Esophagus squamous epithelium (tissue), 5 donors: ENCODE results near the gene SHKBP1. TPM values are rescaled to one million over a fixed set of nuclear protein-coding genes. Genes with fewer than 3 reads are reported as not detected.

ENCODE experiments used
- DNase-seq: peaks from one replicate; lab custom pipeline; 2025; lab: John Stamatoyannopoulos, UW
- H3K27ac ChIP-seq, 4 donors: fragments of 200-600 bp; sonication (generic); one replicate each; pipeline ENCODE4 v1.5.1; 2016 to 2019; ENCODE audit warnings: mild to moderate bottlenecking in 1 of 4
- H3K27me3 ChIP-seq, 4 donors: fragments of 200-600 bp; sonication (generic); 1 replicate in 3 of 4; 2 replicates in 1 of 4; pipeline versions ENCODE4 v1.5.1 to v1.6.0; 2017 to 2021; ENCODE audit warnings: antibody characterized with exemption in 1 of 4
- H3K36me3 ChIP-seq, 3 donors: fragments of 200-600 bp; sonication (generic); one replicate each; pipeline ENCODE4 v1.5.1; 2016 to 2019
- H3K4me1 ChIP-seq, 3 donors: fragments of 200-600 bp; sonication (generic); one replicate each; pipeline ENCODE4 v1.5.1; 2017 to 2019
- H3K4me3 ChIP-seq, 4 donors: fragments of 200-600 bp; sonication (generic); 1 replicate in 3 of 4; 2 replicates in 1 of 4; pipeline ENCODE4 v1.5.1; 2016 to 2019; ENCODE audit warnings: mild to moderate bottlenecking in 2 of 4, moderate library complexity in 1 of 4
- H3K9me3 ChIP-seq, 3 donors: fragments of 200-600 bp; sonication (generic); one replicate each; pipeline ENCODE4 v1.5.1; 2016 to 2019
- POLR2A ChIP-seq, 4 donors: fragments of 450-650 bp; IDR thresholded peaks; one replicate each; pipeline ENCODE4 v1.6.1; 2017; ENCODE audit warnings: antibody characterized with exemption in 4 of 4, mild to moderate bottlenecking in 4 of 4, moderate library complexity in 3 of 4
- WGBS, 2 donors: methylation state at CpG; one replicate each; pipeline ENCODE4 v1.1.5; 2018; 5-methylcytosine and 5-hydroxymethylcytosine counted together
- intact Hi-C: fragments of 100-400 bp; cut with DNase I; formaldehyde crosslinking; loops from one replicate; pipeline ENCODE4 v1.15.0; 2022
- total RNA-seq, 4 donors: library from RNA; depleted of rRNA; stranded (reverse); fragments of >200 nt; gene quantifications; one replicate each; pipeline ENCODE4 v1.1.0, GENCODE V29; 2016
- TF ChIP-seq, protein P1 (sequence below), 6 experiments: fragments of 450-650 bp in 4 of 6; fragments of 200-600 bp in 2 of 6; sonication (generic) in 2 of 6; IDR thresholded peaks; one replicate each; pipeline ENCODE4 v1.5.1; 2016 to 2019; ENCODE audit warnings: antibody characterized with exemption in 6 of 6, mild to moderate bottlenecking in 4 of 6, moderate library complexity in 4 of 6
- donor health status: DM: yes; HTN: yes; CAD: no.

Gene SHKBP1
- total RNA-seq, 4 donors from 2014 or later: 42.3 to 77.9 (median 49.8) TPM

DNA sequence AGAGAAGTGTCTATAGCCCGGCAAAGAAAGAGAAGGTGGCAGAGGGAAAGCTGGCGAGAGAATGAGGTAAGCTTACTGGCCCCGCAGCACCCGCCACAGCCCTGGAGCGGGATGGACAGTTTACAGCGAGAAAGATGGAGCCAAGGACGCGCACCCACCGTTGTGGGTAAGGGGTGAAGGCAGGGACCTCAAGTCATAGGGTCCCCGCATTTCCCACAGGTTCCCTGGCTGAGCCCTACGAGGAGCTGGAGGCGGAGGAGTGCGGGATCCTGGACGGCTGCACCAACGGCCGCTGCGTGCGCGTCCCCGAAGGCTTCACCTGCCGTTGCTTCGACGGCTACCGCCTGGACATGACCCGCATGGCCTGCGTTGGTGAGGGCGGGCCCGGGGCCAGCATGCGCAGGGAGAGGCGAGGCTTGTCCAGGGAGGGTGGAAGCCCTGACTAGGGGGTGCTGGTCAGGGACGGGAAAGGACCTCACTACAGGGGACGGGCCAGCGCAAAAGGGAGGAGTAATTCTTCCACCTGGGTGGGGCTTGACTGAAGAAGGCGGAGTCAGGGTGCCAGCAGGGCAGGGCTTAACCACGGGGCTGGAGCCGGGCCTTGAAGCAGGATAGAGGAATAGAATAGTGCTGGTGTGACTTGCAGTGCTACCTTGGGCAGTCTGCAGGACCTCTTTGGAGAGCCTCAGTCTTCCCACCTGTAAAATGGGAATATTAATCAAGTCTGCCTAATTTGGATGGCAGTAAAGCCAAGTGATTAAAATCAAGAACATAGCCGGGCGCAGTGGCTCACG, 51.0 kb downstream of the SHKBP1 start:
- Histone ChIP-seq H3K4me3 (no peak overlapping the region), H3K9me3 (no peaks in the 10 kb centered on the region), H3K36me3 (peaks cover 15 to 77% (median 16%) of the 10 kb centered on the region in 3 donors), H3K4me1 (peaks cover 0 to 18% (median 0%) of the 10 kb centered on the region in 3 donors), H3K27ac (no peak overlapping the region), H3K27me3 (no peaks in the 10 kb centered on the region)
- TF ChIP-seq POLR2A (IDR thresholded peaks at IDR 0.05): no peak
- TF ChIP-seq, protein P1, sequence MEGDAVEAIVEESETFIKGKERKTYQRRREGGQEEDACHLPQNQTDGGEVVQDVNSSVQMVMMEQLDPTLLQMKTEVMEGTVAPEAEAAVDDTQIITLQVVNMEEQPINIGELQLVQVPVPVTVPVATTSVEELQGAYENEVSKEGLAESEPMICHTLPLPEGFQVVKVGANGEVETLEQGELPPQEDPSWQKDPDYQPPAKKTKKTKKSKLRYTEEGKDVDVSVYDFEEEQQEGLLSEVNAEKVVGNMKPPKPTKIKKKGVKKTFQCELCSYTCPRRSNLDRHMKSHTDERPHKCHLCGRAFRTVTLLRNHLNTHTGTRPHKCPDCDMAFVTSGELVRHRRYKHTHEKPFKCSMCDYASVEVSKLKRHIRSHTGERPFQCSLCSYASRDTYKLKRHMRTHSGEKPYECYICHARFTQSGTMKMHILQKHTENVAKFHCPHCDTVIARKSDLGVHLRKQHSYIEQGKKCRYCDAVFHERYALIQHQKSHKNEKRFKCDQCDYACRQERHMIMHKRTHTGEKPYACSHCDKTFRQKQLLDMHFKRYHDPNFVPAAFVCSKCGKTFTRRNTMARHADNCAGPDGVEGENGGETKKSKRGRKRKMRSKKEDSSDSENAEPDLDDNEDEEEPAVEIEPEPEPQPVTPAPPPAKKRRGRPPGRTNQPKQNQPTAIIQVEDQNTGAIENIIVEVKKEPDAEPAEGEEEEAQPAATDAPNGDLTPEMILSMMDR (IDR thresholded peaks at IDR 0.05): no peak
- 87 to 88% methylated on average over 25 to 34 of the region's 39 CpGs for WGBS, 2 donors
- intact Hi-C loops: no loop called here
- DNase-seq: no peak

DNA sequence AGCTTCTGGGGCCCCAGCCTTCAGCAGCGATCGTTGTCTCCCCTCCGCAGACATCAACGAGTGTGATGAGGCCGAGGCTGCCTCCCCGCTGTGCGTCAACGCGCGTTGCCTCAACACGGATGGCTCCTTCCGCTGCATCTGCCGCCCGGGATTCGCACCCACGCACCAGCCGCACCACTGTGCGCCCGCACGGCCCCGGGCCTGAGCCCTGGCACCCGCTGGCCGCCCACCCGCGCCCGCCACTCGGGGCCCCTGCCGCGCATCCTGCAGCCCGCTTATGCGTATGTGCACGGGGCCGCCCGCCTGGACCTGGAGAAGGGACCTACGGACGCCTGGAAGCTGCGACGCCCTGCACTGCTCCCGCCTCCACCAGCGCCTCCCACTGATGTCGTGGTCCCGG, 52.7 kb downstream of the SHKBP1 start:
- H3K36me3 ChIP-seq: peaks cover 13 to 61% (median 14%) of the 10 kb centered on the region in 3 donors
- DNase-seq: no peak
- no peak overlapping the region for H3K4me3 ChIP-seq
- intact Hi-C loops: no loop called here
- no peaks in the 10 kb centered on the region for H3K9me3 ChIP-seq
- 97% methylated on average over 19 to 42 of the region's 42 CpGs for WGBS, 2 donors
- H3K4me1 ChIP-seq: peaks cover 0 to 13% (median 0%) of the 10 kb centered on the region in 3 donors
- no peak overlapping the region for H3K27ac ChIP-seq
- H3K27me3 ChIP-seq: no peaks in the 10 kb centered on the region
- TF ChIP-seq POLR2A (IDR thresholded peaks at IDR 0.05): no peak
- TF ChIP-seq, protein P1 (IDR thresholded peaks at IDR 0.05): no peak

DNA sequence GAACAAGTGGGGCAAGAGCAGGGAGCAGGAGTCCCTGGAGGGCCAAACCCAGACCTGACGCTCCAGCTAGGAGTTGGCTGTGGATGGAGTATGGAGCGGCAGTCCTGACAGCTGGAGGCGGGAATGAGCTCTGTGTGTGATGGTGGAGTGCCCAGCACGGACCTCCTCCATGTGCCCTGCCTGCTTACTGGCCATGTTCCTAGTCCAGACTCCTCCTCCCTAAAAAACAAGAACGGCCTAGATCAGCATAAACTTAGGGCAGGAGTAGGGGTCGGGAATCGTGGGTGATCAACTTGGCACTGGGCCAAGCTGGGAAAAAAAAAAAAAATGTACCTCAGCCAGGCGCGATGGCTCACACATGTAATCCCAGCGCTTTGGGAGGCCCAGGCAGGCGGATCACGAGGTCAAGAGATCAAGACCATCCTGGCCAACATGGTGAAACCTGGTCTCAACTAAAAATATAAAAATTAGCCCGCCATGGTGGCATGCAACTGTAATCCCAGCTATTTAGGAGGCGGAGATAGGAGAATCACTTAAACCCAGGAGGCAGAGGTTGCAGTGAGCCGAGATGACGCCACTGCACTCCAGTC, 54.0 kb downstream of the SHKBP1 start:
- H3K4me3 ChIP-seq: no peak overlapping the region
- DNase-seq: no peak
- H3K9me3 ChIP-seq: no peaks in the 10 kb centered on the region
- 54 to 68% methylated on average over 16 of the region's 16 CpGs for WGBS, 2 donors
- H3K27me3 ChIP-seq: no peaks in the 10 kb centered on the region
- intact Hi-C loops: loop anchor here (10.0 kb wide), 1 partner anchor 96 kb away; no protein-coding TSS in a partner anchor
- H3K4me1 ChIP-seq: peaks cover 0 to 14% (median 0%) of the 10 kb centered on the region in 3 donors
- peaks cover 8 to 48% (median 12%) of the 10 kb centered on the region in 3 donors for H3K36me3 ChIP-seq
- TF ChIP-seq, protein P1 (IDR thresholded peaks at IDR 0.05): no peak
- no peak for TF ChIP-seq POLR2A (IDR thresholded peaks at IDR 0.05)
- peak overlapping the region in 1 of 4 donors; percentile 3 for H3K27ac ChIP-seq

DNA sequence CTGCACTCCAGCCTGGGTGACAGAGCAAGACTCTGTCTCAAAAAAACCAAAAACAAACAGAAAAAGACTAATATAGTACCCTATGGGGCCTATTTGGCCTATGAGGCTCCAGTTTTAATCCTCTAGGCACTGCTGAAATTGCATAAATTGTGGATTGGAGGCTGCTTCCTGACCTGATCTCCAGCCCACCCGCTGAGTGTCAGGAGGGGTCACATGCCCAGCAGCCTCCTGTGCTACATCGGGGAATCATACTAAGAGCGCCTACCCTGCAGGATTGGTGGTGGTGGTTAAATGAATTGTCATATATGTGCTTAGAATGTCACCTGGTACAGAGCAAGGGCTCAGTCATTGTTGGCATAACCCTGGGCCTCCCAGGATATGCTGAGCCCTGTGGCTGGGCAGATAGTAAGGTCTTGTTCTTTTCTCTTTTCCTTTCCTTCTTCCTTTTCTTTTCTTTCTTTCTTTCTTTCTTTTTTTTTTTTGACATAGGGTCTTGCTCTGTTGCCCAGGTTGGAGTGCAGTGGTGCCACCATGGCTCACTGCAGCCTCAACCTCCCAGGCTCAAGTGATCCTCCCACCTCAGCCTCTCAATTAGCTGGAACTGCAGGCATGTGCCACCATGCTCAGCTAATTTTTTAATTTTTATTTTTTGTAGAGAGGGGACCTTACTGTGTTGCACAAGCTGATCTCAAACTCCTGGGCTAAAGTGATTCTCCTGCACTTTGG, 55.8 kb downstream of the SHKBP1 start:
- no peaks in the 10 kb centered on the region for H3K9me3 ChIP-seq
- no peaks in the 10 kb centered on the region for H3K27me3 ChIP-seq
- peaks cover 0 to 30% (median 0%) of the 10 kb centered on the region in 3 donors for H3K36me3 ChIP-seq
- peaks cover 0 to 14% (median 0%) of the 10 kb centered on the region in 3 donors for H3K4me1 ChIP-seq
- intact Hi-C loops: loop anchor here (10.0 kb wide), 1 partner anchor 98 kb away; no protein-coding TSS in a partner anchor
- no peak for DNase-seq
- TF ChIP-seq POLR2A (IDR thresholded peaks at IDR 0.05): no peak
- TF ChIP-seq, protein P1 (IDR thresholded peaks at IDR 0.05): no peak
- no peak overlapping the region for H3K4me3 ChIP-seq
- no peak overlapping the region for H3K27ac ChIP-seq
- 74 to 88% methylated on average over 3 of the region's 3 CpGs for WGBS, 2 donors
